H9 (cell line): ENCODE measurements around the gene OSCAR. TPM values are rescaled to one million over a fixed set of nuclear protein-coding genes. Genes with fewer than 3 reads are reported as not detected.

Experiments
- DNase-seq: peaks from one replicate; pipeline ENCODE4 v3.0.0-alpha.2; 2017
- H2AFZ ChIP-seq: one replicate; pipeline ENCODE4 v1.6.1; 2013; ENCODE audit warnings: mild to moderate bottlenecking, low read length, control low read depth, moderate library complexity
- H2AK5ac ChIP-seq: 2 replicates; pipeline ENCODE4 v1.6.1; 2013; ENCODE audit warnings: low read length, control low read depth, mixed read lengths; ENCODE audit not compliant: insufficient read length
- H2BK120ac ChIP-seq: one replicate; pipeline ENCODE4 v1.6.1; 2013; ENCODE audit warnings: low read depth, mild to moderate bottlenecking, low read length, control low read depth, inconsistent platforms; ENCODE audit not compliant: poor library complexity, severe bottlenecking
- H2BK12ac ChIP-seq: 2 replicates; pipeline ENCODE4 v1.6.1; 2013; ENCODE audit warnings: low read length, control low read depth, mixed read lengths, low read depth; ENCODE audit not compliant: insufficient read length
- H2BK15ac ChIP-seq: 2 replicates; pipeline ENCODE4 v1.6.1; 2013; ENCODE audit warnings: low read depth, low read length, control low read depth
- H2BK20ac ChIP-seq: one replicate; pipeline ENCODE4 v1.6.1; 2013; ENCODE audit warnings: low read depth, mild to moderate bottlenecking, low read length, control low read depth, inconsistent platforms; ENCODE audit not compliant: poor library complexity, severe bottlenecking
- H2BK5ac ChIP-seq: 2 replicates; pipeline ENCODE4 v1.6.1; 2013; ENCODE audit warnings: low read length, control low read depth, mixed read lengths; ENCODE audit not compliant: insufficient read length
- H3K14ac ChIP-seq: 2 replicates; pipeline ENCODE4 v1.6.1; 2013; ENCODE audit warnings: low read length, control low read depth; ENCODE audit not compliant: insufficient read depth
- H3K18ac ChIP-seq: 2 replicates; pipeline ENCODE4 v1.6.1; 2013; ENCODE audit warnings: low read depth, mild to moderate bottlenecking, mixed read lengths, low read length, control low read depth; ENCODE audit not compliant: insufficient read length
- H3K23ac ChIP-seq: 2 replicates; pipeline ENCODE4 v1.6.1; 2013; ENCODE audit warnings: low read length, control low read depth, mixed read lengths, low read depth; ENCODE audit not compliant: insufficient read length
- H3K23me2 ChIP-seq: 2 replicates; pipeline ENCODE4 v1.6.1; 2013; ENCODE audit warnings: low read depth, mild to moderate bottlenecking, mixed read lengths, low read length, control low read depth; ENCODE audit not compliant: insufficient read length, poor library complexity, severe bottlenecking
- H3K27ac ChIP-seq: 2 replicates; pipeline ENCODE4 v1.5.1; 2013; ENCODE audit warnings: low read length, control low read depth, mixed read lengths, low read depth; ENCODE audit not compliant: insufficient read length
- H3K27me3 ChIP-seq: 2 replicates; pipeline ENCODE4 v1.6.1; 2013; ENCODE audit warnings: low read length, control low read depth, inconsistent platforms; ENCODE audit not compliant: insufficient read depth
- H3K4ac ChIP-seq: 2 replicates; pipeline ENCODE4 v1.6.1; 2013; ENCODE audit warnings: low read depth, mild to moderate bottlenecking, control low read depth, inconsistent platforms, low read length, moderate library complexity
- H3K4me1 ChIP-seq: 2 replicates; pipeline ENCODE4 v1.6.1; 2013; ENCODE audit warnings: low read length, control low read depth, inconsistent platforms; ENCODE audit not compliant: insufficient read depth
- H3K4me2 ChIP-seq: 2 replicates; pipeline ENCODE4 v1.6.1; 2013; ENCODE audit warnings: low read length, control low read depth, mixed read lengths; ENCODE audit not compliant: insufficient read length, insufficient read depth
- H3K56ac ChIP-seq: 2 replicates; pipeline ENCODE4 v1.6.1; 2013; ENCODE audit warnings: low read depth, mild to moderate bottlenecking, mixed read lengths, low read length, control low read depth; ENCODE audit not compliant: insufficient read length
- H3K79me1 ChIP-seq: 2 replicates; pipeline ENCODE4 v1.6.1; 2013; ENCODE audit warnings: low read depth, mild to moderate bottlenecking, moderate library complexity, low read length, control low read depth, inconsistent platforms; ENCODE audit not compliant: insufficient read depth, poor library complexity, severe bottlenecking
- H3K79me2 ChIP-seq: 2 replicates; pipeline ENCODE4 v1.6.1; 2013; ENCODE audit warnings: low read length, control low read depth, inconsistent platforms; ENCODE audit not compliant: insufficient read depth
- H3K9ac ChIP-seq: 2 replicates; pipeline ENCODE4 v1.6.1; 2013; ENCODE audit warnings: low read length, control low read depth, mixed read lengths; ENCODE audit not compliant: insufficient read length; ENCODE audit errors: extremely low read depth
- H3K9me3 ChIP-seq: one replicate; pipeline ENCODE4 v1.6.1; 2013; ENCODE audit warnings: low read depth, low read length, inconsistent platforms; ENCODE audit not compliant: control insufficient read depth
- H3T11ph ChIP-seq: one replicate; pipeline ENCODE4 v1.6.1; 2013; ENCODE audit warnings: mild to moderate bottlenecking, low read length, control low read depth, inconsistent platforms
- H4K20me1 ChIP-seq: one replicate; pipeline ENCODE4 v1.6.1; 2013; ENCODE audit not compliant: control insufficient read depth, insufficient read length, insufficient read depth
- H4K5ac ChIP-seq: 2 replicates; pipeline ENCODE4 v1.6.1; 2013; ENCODE audit warnings: low read depth, mild to moderate bottlenecking, mixed read lengths, low read length, control low read depth; ENCODE audit not compliant: insufficient read length
- H4K8ac ChIP-seq: replicated peaks from 2 replicates; pipeline ENCODE4 v1.6.1; 2013; ENCODE audit warnings: low read length, control low read depth, mixed read lengths, low read depth; ENCODE audit not compliant: insufficient read length
- H4K91ac ChIP-seq: 2 replicates; pipeline ENCODE4 v1.6.1; 2013; ENCODE audit warnings: low read depth, mild to moderate bottlenecking, moderate library complexity, mixed read lengths, low read length, control low read depth; ENCODE audit not compliant: insufficient read length
- H3K27ac Mint-ChIP-seq, 3 experiments: 2 replicates in 2 of 3; 3 replicates in 1 of 3; pipeline ENCODE4 v1.8.0; 2020 to 2021; ENCODE audit warnings: mixed read lengths in 3 of 3, mild to moderate bottlenecking in 1 of 3, moderate library complexity in 1 of 3
- H3K27me3 Mint-ChIP-seq: 2 replicates; pipeline ENCODE4 v1.8.0; 2021; ENCODE audit warnings: low read depth, mild to moderate bottlenecking, moderate library complexity, mixed read lengths
- H3K36me3 Mint-ChIP-seq, 3 experiments: 2 replicates in 2 of 3; 3 replicates in 1 of 3; pipeline ENCODE4 v1.8.0; 2020 to 2021; ENCODE audit warnings: low read depth in 3 of 3, mixed read lengths in 3 of 3; ENCODE audit not compliant: insufficient read depth in 1 of 3
- H3K4me1 Mint-ChIP-seq, 2 experiments: 2 replicates each; pipeline ENCODE4 v1.8.0; 2020; ENCODE audit warnings: mixed read lengths in 2 of 2
- H3K4me3 Mint-ChIP-seq, 2 experiments: 2 replicates in 1 of 2; 3 replicates in 1 of 2; pipeline ENCODE4 v1.8.0; 2020 to 2021; ENCODE audit warnings: mild to moderate bottlenecking in 2 of 2, mixed read lengths in 2 of 2, moderate library complexity in 1 of 2
- H3K9me3 Mint-ChIP-seq, 2 experiments: 2 replicates in 1 of 2; 3 replicates in 1 of 2; pipeline ENCODE4 v1.8.0; 2020; ENCODE audit warnings: mild to moderate bottlenecking in 2 of 2, mixed read lengths in 2 of 2, moderate library complexity in 1 of 2
- CTCF ChIP-seq: fragments of 200-600 bp; sonication (generic); conservative IDR thresholded peaks from 3 replicates; pipeline ENCODE4 v1.8.0; 2021; ENCODE audit warnings: antibody characterized with exemption, mild to moderate bottlenecking
- WGBS: extraction: QIAGEN DNeasy Blood & Tissue Kit; methylation state at CpG from one replicate; pipeline ENCODE4 v1.1.7; 2013; ENCODE audit warnings: missing lambda C conversion rate, low lambda C conversion rate, mixed read lengths; ENCODE audit not compliant: insufficient read length; ENCODE audit errors: extremely low coverage; 5-methylcytosine and 5-hydroxymethylcytosine counted together
- total RNA-seq: library from RNA; stranded (reverse); gene quantifications from 2 replicates; pipeline ENCODE4 v1.2.1, GENCODE V29; 2021

OSCAR gene
- total RNA-seq, 1 experiment from 2014 or later = 0.24 TPM

- Histone ChIP-seq H4K8ac (no peak overlapping the region), H2BK120ac (no peak overlapping the region), H2AFZ (no peak overlapping the region), H3K4me1 (no peaks in the 10 kb centered on the region), H3K9me3 (peaks cover 4% of the 10 kb centered on the region), H3K9ac (no peak overlapping the region), H4K5ac (no peak overlapping the region), H2AK5ac (no peak overlapping the region), H2BK20ac (no peak overlapping the region), H3K18ac (no peak overlapping the region), H3T11ph (no peak overlapping the region), H3K56ac (no peak overlapping the region), H3K23me2 (peaks cover 4% of the 10 kb centered on the region), H2BK15ac (no peak overlapping the region), H2BK5ac (no peak overlapping the region), H3K79me1 (peaks cover 4% of the 10 kb centered on the region), H3K27me3 (no peaks in the 10 kb centered on the region), H3K4ac (no peak overlapping the region), H4K91ac (no peak overlapping the region), H3K23ac (no peak overlapping the region), H3K14ac (no peak overlapping the region), H3K27ac (no peak overlapping the region), H4K20me1 (peaks cover 3% of the 10 kb centered on the region), H3K4me2 (no peak overlapping the region), H2BK12ac (no peak overlapping the region), H3K79me2 (no peaks in the 10 kb centered on the region)
- DNase-seq = no peak
- H3K27ac Mint-ChIP-seq = no peak overlapping the region
- no peak overlapping the region for H3K4me3 Mint-ChIP-seq
- peaks cover 1% of the 10 kb centered on the region; the same call in 1 of the 2 replicates for H3K27me3 Mint-ChIP-seq
- no CpG with 5 or more reads among the region's 41 CpGs for WGBS
- H3K9me3 Mint-ChIP-seq = peaks cover 6 to 7% of the 10 kb centered on the region in 2 experiments; a peak in 4 of 5 replicates
- H3K36me3 Mint-ChIP-seq = peaks cover 34 to 77% (median 63%) of the 10 kb centered on the region in 3 experiments; a peak in 6 of 7 replicates
- H3K4me1 Mint-ChIP-seq = no peaks in the 10 kb centered on the region
- TF ChIP-seq CTCF = no peak
These were observed 28.4 kb upstream of the OSCAR start for GRCh38 chr19:54128796-54129616.
